NCI-H2227 (cell line): Measurements from ENCODE around the gene RHCE.
"Not testable (repeated sequence)": the region's sequence is repeated elsewhere in the genome, so short reads cannot be mapped to it uniquely, and the experiment has no call there.

ENCODE experiments used
- DNase-seq: peaks from one replicate; lab custom pipeline; 2025; ENCODE audit not compliant: unreplicated experiment; lab: John Stamatoyannopoulos, UW

The RHCE gene

DNA sequence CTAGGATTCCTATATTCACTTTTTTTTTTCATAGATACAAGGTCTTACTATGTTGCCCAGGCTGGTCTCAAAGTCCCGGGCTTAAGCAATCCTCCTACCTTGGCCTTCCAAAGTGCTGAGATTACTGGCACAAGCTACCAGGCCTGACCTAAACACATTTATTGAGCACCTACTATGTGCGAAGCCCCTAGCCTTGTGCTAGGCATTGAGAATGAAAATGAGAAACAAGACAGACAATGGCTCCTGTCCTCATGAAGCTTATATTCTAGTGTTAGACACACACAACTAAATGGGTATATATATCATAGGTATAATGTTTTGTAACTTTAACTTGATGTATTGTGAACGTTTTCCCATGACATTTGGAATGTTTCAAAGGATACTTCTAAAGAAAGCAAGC, 71.0 kb downstream of the RHCE start:
- no peak for DNase-seq

DNA sequence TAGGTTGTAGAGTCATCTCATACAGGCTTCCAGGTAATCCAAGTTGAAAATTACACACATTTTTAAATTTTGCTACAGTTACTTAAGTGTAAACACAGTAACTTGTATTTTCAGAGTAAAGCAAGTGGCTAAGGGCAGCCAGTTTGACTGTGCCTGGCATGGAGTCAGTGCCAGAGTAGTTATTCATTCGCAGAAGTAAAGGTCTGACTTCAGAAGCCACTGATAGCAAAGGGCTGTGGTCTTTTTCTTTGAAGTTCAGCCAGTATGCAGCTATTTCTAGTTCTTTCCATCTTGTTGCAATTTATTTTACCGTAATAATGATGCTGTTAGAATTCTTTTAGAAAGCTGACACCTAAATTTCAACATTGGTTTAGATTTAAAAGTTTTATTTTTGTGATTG, 73.1 kb downstream of the RHCE start:
- no peak for DNase-seq

DNA sequence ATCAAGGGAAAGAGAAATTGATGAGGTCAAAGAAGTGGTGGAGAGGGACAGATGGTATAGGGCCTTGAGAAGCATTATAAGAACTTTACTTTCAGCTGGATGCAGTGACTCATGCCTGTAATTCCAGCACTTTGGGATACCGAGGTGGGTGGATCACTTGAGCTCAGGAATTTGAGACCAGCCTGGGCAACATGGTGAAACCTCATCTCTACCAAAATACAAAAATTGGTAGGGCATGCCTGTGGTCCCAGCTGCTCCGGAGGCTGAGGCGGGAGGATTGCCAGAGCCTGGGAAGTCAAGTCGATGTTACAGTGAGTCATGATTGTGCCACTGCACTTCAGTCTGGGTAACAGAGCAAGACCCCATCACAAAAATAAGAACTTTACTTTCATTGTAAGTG, 76.8 kb downstream of the RHCE start:
- no peak for DNase-seq

DNA sequence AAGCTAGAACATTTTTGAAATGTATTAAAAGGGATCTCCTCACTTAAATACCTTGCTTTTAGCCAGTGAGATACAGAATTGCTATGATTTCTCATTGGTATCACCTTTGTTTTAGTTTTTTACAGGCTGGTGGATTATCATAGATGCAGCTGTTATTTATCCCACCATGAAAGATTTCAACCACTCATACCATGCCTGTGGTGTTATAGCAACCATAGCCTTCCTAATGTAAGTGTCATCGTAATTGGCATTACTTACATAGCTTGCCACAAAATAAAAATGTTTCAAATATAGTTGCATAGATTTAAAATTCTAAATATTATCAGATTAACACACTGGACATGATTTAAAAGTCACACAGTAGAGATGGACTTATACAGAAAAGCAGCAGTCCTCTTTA, 77.8 kb downstream of the RHCE start:
- no peak for DNase-seq

DNA sequence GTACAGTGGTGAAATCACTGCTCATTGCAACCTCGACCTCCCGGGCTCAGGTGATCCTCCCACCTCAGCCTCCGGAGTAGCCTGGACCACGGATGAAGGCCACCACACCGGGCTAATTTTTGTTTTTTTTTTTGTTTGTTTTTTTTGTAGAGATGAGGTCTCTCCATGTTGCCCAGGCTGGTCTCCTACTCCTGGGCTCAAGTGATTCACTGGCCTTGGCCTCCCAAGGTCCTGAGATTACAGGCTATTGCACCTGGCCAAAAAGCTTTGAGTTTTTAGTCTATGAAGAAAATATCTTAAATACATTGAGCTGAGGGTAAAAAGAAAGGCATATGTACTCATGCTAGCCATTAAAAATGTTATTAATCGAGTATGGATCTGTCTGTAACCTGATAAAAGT, 78.9 kb downstream of the RHCE start:
- DNase-seq: no peak

DNA sequence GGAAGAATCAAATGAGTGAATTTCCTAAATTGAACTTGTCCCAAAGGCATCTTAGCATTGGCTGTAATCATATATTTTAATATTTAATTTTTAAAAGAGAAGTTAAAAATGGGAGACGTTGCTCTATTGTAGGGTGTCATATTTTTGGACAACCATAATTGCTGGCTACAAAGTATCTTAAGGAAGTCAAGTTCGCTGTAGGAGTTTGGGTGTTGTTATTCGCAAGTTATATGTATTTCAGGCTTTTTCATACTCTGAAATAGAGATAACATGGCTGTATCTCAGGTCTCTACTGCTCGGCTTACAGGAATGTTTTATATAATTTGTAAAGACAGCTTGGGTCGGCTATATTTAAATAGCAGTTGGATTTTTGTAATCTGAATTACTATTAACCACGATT, 81.6 kb downstream of the RHCE start:
- no peak for DNase-seq

DNA sequence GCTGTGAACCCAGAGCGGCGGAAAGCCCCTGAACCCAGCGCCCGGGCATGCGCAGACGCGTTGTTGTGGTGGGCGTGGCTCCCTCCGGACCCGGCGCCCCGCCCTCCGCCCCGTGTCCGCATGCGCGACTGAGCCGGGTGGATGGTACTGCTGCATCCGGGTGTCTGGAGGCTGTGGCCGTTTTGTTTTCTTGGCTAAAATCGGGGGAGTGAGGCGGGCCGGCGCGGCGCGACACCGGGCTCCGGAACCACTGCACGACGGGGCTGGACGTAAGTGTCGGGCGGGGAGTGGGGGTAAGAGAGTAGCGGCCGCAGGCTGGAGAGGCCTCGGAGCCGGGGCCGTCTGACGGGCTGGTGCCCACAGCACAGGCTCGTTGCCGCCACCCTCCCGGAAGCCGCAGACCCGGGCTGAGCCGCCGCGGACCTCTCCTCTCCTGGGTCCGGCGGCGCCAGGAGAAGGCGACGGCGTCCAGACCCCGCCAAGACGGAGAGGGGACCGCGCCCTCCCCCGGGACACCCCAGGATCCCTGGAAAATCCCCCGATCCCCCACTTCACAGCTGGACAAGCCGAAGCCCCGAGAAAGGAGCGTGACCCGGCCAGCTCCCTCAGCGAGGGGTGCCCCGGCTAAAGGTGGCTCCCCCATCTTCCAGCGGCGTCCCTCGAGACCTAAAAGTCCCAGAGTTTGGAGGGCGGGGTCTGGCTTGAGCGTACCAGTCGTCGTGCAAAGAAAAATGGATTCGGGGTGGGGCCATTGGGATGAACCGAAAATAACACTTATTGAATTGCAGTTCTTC, 82.2 kb downstream of the RHCE start, which contains the start of gene TMEM50A:
Gene TMEM50A (plus strand): TSS at position 147 of the 794 bp plus-strand sequence. CDS start 2,153 bp downstream, outside the sequence.
- DNase-seq: peak; percentile 93

DNA sequence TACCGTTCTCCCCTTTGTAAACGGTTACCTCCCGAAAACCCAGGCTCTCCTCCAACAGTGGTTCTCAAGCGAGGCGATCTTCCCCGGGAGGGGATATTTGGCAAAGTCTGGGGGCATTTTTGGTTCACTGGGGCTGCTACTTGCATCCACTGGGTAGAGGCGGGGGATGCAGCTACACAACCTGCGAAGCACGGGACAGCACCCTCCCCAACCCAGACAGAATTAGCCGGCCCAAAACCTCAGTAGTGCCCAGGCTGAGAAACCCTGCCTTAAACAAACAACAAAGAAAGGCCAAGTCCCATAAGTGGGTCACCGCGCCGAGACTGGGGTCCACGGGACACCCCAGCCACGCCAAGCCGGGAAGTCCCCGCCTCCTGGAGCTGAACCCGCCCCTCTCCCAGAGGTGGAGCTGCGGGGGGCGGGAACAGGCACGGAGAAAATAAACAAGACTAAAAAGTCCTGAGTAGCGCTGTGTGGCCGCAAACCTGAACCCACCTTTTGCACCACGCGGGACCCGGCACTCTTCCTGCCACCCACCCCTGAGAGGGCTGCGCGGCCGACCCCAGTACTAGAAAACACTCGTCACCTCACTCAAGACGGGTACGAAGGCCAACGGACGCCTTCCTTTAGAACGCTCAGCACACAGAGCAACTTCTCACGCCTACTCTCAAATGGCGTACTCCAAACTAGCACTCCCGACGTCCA, 83.0 kb downstream of the RHCE start:
- DNase-seq: not testable (repeated sequence)

DNA sequence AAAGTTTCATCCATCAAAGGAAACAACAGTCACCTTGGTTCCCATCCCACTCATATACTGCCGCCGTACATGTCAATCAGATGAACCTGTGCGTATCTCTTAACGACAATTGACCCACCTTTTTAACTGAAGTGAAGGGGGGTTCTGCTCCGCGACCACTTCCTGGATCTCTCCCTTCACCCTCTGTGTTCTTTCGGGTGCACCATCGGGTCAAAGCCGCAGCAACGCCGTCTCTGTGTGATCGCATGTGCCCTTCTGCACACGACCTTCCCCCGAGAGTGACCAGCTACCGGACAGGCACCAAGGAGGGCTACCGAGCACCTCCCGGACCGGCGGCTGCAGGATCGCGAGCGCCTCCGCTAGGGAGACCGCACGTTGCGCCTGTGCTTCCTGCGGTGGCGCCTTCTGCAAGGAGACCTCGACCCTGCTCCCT, 83.7 kb downstream of the RHCE start:
- not testable (repeated sequence) for DNase-seq

DNA sequence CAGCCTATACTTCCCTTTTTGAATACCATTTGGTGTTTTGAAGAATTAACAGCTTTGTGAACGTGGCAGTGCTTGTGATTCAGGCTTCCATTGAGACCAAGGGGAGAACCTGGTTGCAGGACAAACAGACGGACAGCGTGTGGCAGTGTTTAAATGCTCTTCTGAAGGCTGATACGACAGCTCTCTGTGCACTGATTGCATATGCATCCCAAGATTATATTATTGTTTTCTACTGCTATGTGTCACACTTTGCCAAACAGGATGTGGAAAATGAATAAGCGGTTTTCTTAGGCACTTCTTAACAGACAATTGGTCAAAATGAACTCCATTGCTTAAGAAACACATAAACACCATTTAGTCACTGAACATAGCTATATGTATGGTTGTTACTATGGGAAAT, 90.7 kb downstream of the RHCE start:
- DNase-seq: not testable (repeated sequence)

DNA sequence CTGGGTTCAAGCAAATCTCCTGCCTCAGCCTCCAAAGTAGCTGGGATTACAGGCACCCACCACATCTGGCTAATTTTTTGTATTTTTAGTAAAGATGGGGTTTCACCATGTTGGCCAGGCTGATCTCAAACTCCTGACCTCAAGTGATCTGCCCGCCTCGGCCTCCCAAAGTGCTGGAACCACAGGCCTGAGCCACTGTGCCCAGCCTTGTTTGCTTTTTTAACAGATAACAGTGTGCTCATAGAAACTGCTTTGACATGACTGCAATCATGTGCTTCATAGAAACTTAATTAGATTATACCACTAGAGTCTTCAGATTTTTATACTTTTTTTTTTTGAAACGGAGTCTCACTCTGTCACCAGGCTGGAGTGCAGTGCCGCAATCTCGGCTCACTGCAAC, 91.3 kb downstream of the RHCE start:
- DNase-seq: not testable (repeated sequence)

DNA sequence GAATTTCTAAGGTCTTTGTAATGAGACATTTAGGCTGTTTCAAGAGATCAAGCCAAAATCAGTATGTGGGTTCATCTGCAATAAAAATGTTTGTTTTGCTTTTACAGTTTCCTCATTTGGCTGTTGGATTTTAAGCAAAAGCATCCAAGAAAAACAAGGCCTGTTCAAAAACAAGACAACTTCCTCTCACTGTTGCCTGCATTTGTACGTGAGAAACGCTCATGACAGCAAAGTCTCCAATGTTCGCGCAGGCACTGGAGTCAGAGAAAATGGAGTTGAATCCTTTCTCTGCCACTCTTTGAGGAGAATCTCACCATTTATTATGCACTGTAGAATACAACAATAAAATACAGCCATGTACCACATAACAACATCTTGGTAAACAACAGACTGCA, 91.8 kb downstream of the RHCE start:
- not testable (repeated sequence) for DNase-seq

DNA sequence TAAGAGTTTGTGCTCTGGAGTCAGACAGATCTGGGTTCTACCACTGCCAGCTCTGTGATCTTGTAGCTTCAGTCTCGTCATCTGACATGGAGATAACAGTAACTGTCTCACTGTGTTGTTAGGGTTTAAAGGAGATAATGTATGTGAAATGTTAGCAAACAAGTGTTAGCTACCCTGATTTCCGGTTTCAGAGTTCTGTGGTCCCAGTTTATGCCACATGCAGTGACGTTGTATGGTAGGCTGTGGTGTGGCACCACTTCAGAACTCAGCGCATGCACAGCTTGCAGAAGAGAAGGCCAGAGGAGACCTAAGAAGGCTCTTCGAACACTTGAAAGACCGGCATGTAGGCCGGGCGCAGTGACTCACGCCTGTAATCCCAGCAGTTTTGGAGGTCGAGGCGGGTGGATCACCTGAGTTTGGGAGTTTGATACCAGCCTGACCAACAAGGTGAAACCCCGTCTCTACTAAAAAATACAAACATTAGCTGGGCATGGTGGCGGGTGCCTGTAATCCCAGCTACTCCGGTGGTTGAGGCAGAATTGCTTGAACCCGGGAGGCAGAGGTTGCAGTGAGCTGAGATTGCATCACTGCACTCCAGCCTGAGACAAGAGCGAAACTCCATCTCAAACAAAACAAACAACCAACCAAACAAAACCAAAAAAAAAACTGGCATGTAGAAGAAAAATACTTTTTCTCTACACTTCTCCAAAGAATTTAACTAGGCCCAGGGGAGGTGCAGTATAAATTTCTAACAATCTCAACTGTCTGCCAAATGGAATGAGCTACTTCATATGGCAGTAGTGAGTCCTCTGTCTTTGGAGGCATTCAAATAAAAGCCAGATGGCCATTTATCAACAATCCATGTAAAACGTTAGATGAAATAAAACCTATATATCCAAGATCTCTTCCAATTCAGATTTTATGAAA, 92.5 kb downstream of the RHCE start:
- not testable (repeated sequence) for DNase-seq

DNA sequence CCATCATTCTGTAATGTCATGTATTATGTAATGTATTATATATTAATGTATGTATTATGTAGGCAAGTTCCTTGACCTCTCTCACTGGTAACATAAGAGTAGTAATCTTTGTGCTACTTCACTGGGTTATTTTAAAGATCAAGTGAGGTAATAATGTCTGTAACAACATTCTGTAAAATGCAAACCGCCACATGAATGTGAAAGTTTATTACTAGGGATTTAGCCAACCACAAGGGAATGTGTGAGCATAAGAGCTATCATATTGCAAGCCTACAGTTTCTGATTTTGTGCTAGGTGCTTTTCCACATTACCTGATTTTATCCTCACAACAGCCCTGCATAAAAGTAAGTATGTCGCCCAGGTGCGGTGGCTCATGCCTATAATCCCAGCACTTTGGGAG, 96.2 kb downstream of the RHCE start:
- DNase-seq: not testable (repeated sequence)

DNA sequence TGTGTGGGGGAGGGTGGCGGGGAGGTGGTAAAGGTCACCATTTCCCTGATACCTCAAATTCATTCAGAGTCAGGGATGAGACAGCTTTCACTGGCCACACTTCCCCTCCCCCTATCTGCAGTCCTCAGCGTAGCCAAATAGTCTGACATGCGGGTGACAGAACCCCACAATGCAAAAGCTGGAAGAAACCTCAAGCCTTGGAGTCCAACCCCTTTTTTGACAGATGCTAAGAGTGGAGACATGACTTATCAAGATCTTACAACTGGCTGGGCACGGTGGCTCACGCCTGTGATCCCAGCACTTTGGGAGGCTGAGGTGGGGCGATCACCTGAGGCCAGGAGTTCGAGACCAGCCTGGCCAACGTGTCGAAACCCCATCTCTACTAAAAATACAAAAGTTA, 98.5 kb downstream of the RHCE start:
- not testable (repeated sequence) for DNase-seq

DNA sequence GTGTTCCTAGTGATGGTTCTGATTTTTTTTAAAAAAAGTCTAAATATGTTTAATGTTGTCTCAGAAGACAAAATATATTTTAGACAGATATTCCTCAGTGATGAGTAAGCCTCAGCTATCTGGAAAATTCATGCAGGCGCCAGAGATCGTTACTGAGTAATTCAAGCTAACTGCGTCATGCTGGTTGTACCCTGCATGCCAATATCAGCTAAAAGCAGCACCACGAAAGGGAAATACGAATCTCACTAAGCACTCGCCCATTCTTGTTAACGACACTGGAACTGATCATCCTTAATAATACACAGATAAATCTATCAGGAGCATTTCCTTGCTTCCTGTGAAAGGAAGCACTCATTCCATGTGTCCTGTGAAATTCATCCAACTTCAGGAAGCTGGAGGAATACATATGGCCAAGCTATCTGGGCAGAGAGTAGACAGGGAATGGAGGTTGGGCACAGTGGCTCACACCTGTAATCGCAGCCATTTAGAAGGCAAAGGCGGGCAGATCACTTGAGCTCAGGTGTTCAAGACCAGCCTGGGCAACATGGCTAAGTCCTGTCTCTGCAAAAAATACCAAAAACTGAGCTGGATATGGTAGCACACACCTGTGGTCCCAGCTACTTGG, 100.2 kb downstream of the RHCE start:
- DNase-seq: not testable (repeated sequence)

DNA sequence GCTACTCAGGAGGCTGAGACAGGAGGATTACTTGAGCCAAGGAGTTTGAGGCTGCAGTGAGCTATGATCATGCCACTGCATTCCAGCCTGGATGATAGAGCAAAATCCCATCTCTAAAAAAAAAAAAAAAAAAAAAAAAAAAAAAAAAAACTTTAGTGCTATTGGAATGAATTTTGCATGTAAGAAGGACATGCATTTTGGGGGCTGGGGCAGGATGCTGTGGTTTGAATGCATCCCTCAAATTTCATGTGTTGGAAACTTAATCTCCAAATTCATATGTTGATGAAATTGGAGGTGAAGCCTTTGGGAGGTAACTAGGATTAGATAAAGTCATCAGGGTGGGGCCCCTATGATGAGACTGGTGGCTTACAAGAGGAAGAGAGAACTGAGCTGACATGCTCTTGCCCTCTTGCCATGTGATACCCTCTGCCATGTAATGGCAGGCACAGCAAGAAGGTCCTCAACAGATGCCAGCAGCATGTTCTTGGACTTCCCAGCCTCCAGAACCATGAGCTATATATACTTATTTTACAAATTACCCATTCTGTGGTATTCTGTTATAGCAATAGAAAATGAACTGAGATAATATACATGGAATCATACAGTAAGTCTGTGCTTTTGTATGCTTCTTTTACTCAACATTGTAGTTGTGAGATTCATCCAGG, 107.7 kb downstream of the RHCE start:
- DNase-seq: not testable (repeated sequence)
